Activated naive CD4-positive, alpha-beta T cell treated with anti-CD3 and anti-CD28 coated beads, Interleukin-2, amount 50 U/mL, for 24 hours (primary cell): ENCODE results near the gene ZNF660.
A peak's percentile ranks its signal among the peaks of the same experiment; 100 is the strongest.
"Not testable (repeated sequence)": the region's sequence is repeated elsewhere in the genome, so short reads cannot be mapped to it uniquely, and the experiment has no call there.

ENCODE experiments used
- H3K27ac Mint-ChIP-seq: one replicate; pipeline ENCODE4 v1.8.0; 2021; ENCODE audit warnings: mild to moderate bottlenecking, mixed read lengths
- H3K27me3 Mint-ChIP-seq: one replicate; pipeline ENCODE4 v1.8.0; 2021; ENCODE audit warnings: mixed read lengths
- H3K36me3 Mint-ChIP-seq: one replicate; pipeline ENCODE4 v1.8.0; 2021; ENCODE audit warnings: mixed read lengths
- H3K4me1 Mint-ChIP-seq: one replicate; pipeline ENCODE4 v1.8.0; 2021; ENCODE audit warnings: mixed read lengths
- H3K4me3 Mint-ChIP-seq: one replicate; pipeline ENCODE4 v1.8.0; 2021; ENCODE audit warnings: mild to moderate bottlenecking, mixed read lengths
- H3K9me3 Mint-ChIP-seq: one replicate; pipeline ENCODE4 v1.8.0; 2021; ENCODE audit warnings: mixed read lengths

ZNF660 gene

GRCh38 chr3:44580971-44581370 is 3.8 kb upstream of the ZNF660 start:
- peaks cover 16% of the 10 kb centered on the region for H3K9me3 Mint-ChIP-seq

GRCh38 chr3:44596621-44597020 is 11.9 kb downstream of the ZNF660 start:
- peaks cover 19% of the 10 kb centered on the region for H3K36me3 Mint-ChIP-seq
- peaks cover 1% of the 10 kb centered on the region for H3K27me3 Mint-ChIP-seq

More at GRCh38 chr3:44580971-44581370, 3.8 kb upstream of the ZNF660 start:
- peaks cover 29% of the 10 kb centered on the region for H3K27me3 Mint-ChIP-seq
- H3K27ac Mint-ChIP-seq, H3K4me3 Mint-ChIP-seq: not testable (repeated sequence)
- H3K36me3 Mint-ChIP-seq: peaks cover 16% of the 10 kb centered on the region
- peaks cover 12% of the 10 kb centered on the region for H3K4me1 Mint-ChIP-seq

DNA sequence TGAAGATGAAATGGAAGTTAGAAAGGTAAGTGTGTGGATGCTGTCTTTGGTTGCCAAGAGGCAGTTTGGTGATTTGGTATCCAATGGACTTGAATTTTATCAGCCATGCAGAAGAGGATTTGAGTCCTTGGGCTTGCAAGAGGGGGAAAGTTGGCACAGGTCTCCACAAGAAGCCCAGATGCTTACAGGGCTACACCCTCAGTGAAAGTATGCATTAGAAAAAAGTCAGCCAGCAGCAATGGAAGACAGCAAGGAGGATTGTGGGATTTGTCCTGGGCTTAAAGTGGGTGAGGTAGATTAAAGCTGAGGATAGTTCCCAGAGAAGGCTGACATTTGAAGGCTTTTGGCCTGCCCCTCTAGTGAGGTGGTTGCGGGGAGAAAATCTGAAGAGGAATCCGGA is 17.0 kb downstream of the ZNF660 start:
- Mint-ChIP-seq H3K9me3 (peaks cover 14% of the 10 kb centered on the region), H3K4me1 (no peaks in the 10 kb centered on the region)

More at GRCh38 chr3:44596621-44597020, 11.9 kb downstream of the ZNF660 start:
- Mint-ChIP-seq H3K4me1 (no peaks in the 10 kb centered on the region), H3K27ac (no peak overlapping the region), H3K4me3 (no peak overlapping the region), H3K9me3 (peaks cover 38% of the 10 kb centered on the region)

GRCh38 chr3:44612678-44613077 is 27.9 kb downstream of the ZNF660 start:
- H3K36me3 Mint-ChIP-seq: peaks cover 3% of the 10 kb centered on the region
- no peak overlapping the region for H3K27ac Mint-ChIP-seq
- H3K9me3 Mint-ChIP-seq: peaks cover 4% of the 10 kb centered on the region
- H3K4me1 Mint-ChIP-seq: no peaks in the 10 kb centered on the region
- no peak overlapping the region for H3K4me3 Mint-ChIP-seq
- H3K27me3 Mint-ChIP-seq: peaks cover 7% of the 10 kb centered on the region

More for the DNA sequence above, 17.0 kb downstream of the ZNF660 start:
- Mint-ChIP-seq H3K27ac (no peak overlapping the region), H3K27me3 (peaks cover 5% of the 10 kb centered on the region), H3K4me3 (no peak overlapping the region), H3K36me3 (peaks cover 9% of the 10 kb centered on the region)

DNA sequence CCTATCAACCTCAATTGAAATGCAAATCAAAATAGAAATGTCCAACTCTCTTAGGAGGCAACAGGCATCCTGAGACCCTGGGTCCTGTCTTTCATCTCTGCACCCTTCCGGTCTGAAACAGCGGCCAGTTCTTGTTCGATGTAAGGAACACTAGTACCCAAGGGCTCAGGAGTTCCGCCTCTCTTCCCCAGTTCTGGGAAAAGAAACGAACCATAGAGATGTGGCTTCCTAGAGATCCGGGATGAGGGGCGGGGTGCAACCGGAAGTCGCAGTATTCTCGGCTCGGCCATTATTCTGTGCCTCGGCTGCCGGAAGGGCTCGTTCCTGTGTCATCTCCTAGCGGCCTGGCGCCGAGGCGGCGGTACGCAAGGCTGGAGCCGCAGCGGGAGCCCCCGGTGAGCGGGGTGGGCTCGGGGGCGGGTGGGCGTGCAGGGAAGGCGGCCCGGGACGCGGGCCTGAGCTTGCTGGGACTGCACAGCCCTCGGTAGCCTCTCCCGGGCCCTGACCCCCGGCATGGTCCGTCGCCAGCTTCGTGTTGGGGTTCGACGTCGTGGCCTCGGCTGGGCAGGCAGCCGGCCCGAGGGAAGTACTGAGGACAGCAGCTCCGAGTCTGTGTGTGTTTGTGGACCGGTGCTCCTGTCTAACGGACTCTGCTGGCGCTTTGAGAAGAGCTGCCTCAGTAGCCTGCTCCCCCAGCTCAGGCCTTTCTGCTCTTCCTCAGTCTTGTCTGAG is 40.2 kb downstream of the ZNF660 start, which contains the start of gene ZNF197:
Gene ZNF197 (plus strand): TSS at position 288 of the 732 bp plus-strand sequence. CDS start 4,119 bp downstream, outside the sequence.
- peak within 1 kb of the TSS; percentile 92 for H3K4me3 Mint-ChIP-seq
- peaks cover 35% of the 10 kb centered on the region for H3K4me1 Mint-ChIP-seq
- H3K27ac Mint-ChIP-seq: peak within 1 kb of the TSS; percentile 68
- H3K27me3 Mint-ChIP-seq: no peaks in the 10 kb centered on the region
- peaks cover 9% of the 10 kb centered on the region for H3K36me3 Mint-ChIP-seq
- no peaks in the 10 kb centered on the region for H3K9me3 Mint-ChIP-seq

DNA sequence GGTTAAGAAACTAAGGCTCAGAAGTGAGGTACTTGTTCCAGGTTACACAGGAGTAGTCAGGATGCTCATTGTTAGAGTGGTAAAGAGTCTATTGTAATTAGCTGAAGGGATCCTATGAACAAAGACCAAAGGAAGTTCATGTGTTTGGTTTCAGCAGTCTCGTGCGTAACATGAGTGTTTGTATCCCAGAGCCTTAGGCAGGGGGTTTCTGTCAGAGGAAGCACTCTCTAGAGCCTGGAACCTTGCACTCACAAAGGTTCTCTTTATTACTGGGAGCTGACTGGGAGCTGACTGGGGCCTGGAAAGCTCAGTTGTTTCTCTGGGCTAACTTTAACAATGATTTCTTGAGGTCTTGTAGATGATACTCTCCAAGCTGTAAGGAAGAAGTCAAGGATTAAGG is 44.0 kb downstream of the ZNF660 start:
- H3K36me3 Mint-ChIP-seq: peaks cover 35% of the 10 kb centered on the region

GRCh38 chr3:44632193-44632592 is 47.4 kb downstream of the ZNF660 start:
- Mint-ChIP-seq H3K9me3 (peaks cover 10% of the 10 kb centered on the region), H3K36me3 (peaks cover 58% of the 10 kb centered on the region)

More for the DNA sequence above, 44.0 kb downstream of the ZNF660 start:
- no peak overlapping the region for H3K27ac Mint-ChIP-seq
- H3K27me3 Mint-ChIP-seq: no peaks in the 10 kb centered on the region
- H3K4me1 Mint-ChIP-seq: peaks cover 39% of the 10 kb centered on the region
- no peak overlapping the region for H3K4me3 Mint-ChIP-seq
- H3K9me3 Mint-ChIP-seq: no peaks in the 10 kb centered on the region

DNA sequence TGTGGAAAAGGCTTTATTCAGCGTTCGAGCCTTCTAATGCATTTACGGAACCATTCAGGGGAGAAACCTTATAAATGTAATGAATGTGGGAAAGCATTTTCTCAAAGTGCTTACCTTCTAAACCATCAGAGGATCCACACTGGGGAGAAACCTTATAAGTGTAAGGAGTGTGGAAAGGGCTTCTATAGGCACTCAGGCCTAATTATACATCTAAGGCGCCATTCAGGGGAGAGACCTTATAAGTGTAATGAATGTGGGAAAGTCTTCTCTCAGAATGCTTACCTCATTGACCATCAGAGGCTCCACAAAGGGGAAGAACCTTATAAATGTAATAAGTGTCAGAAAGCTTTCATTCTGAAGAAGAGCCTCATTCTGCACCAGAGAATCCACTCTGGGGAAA is 57.6 kb downstream of the ZNF660 start:
- Mint-ChIP-seq H3K4me3 (no peak overlapping the region), H3K4me1 (peaks cover 3% of the 10 kb centered on the region), H3K27me3 (peaks cover 3% of the 10 kb centered on the region), H3K27ac (no peak overlapping the region), H3K9me3 (peaks cover 40% of the 10 kb centered on the region), H3K36me3 (peaks cover 61% of the 10 kb centered on the region)

More at GRCh38 chr3:44632193-44632592, 47.4 kb downstream of the ZNF660 start:
- Mint-ChIP-seq H3K27me3 (no peaks in the 10 kb centered on the region), H3K4me3 (no peak overlapping the region), H3K27ac (no peak overlapping the region), H3K4me1 (peaks cover 18% of the 10 kb centered on the region)

GRCh38 chr3:44643024-44643423 is 58.3 kb downstream of the ZNF660 start:
- Mint-ChIP-seq H3K36me3 (peaks cover 58% of the 10 kb centered on the region), H3K9me3 (peaks cover 37% of the 10 kb centered on the region)

GRCh38 chr3:44647771-44648170 is 63.0 kb downstream of the ZNF660 start:
- H3K27ac Mint-ChIP-seq: no peak overlapping the region
- H3K9me3 Mint-ChIP-seq: peaks cover 22% of the 10 kb centered on the region
- peaks cover 8% of the 10 kb centered on the region for H3K27me3 Mint-ChIP-seq
- H3K36me3 Mint-ChIP-seq: peaks cover 29% of the 10 kb centered on the region
- H3K4me1 Mint-ChIP-seq: peaks cover 14% of the 10 kb centered on the region
- H3K4me3 Mint-ChIP-seq: peak overlapping the region; percentile 74

More at GRCh38 chr3:44643024-44643423, 58.3 kb downstream of the ZNF660 start:
- H3K27ac Mint-ChIP-seq: no peak overlapping the region
- H3K27me3 Mint-ChIP-seq: peaks cover 3% of the 10 kb centered on the region
- peaks cover 9% of the 10 kb centered on the region for H3K4me1 Mint-ChIP-seq
- no peak overlapping the region for H3K4me3 Mint-ChIP-seq

DNA sequence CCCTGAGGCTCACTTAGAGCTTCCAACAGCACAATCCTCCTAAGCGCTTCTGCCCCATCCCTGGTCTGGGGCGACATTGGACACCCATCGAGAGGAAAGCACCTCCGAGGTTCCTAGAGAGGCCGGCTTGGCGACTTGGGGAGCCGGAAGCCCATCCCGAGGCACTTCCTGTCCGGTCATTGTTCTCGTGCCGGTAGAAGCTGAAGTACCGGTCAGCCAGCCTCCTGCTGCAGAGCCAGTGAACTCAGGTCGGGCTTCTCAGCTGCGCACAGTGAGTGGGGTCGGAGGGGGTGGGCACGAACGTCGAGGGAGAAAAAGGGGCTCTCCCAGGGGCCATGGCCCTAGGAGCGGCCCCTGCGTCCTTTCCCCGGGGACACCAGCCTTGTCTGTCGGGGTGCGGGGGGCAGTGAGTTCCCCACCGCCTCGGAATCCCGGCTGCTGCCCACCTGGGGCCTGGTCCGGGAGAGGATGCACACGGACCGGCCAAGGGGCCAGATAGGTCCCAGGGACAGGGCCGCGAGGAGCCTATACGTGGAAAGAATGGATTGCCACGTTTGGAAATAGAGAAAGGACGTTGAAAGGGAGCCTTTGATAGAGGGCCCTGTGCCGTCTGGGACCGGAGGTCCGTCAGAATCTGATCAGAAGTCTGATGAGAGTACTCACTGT is 63.9 kb downstream of the ZNF660 start, which contains the start of gene ZNF35:
Gene ZNF35 (plus strand): TSS at position 169 of the 666 bp plus-strand sequence. CDS start 2,336 bp downstream, outside the sequence.
- Mint-ChIP-seq H3K36me3 (peaks cover 21% of the 10 kb centered on the region), H3K4me1 (peaks cover 14% of the 10 kb centered on the region), H3K27me3 (peaks cover 8% of the 10 kb centered on the region), H3K27ac (no peak within 1 kb of the TSS), H3K9me3 (peaks cover 23% of the 10 kb centered on the region), H3K4me3 (peak within 1 kb of the TSS; percentile 74)
